ENCODE results near the gene SYNCRIP. TPM values are rescaled to one million over a fixed set of nuclear protein-coding genes. Genes with fewer than 3 reads are reported as not detected.

The SYNCRIP gene
- total RNA-seq, 1 experiment from 2014 or later: 189 TPM

DNA sequence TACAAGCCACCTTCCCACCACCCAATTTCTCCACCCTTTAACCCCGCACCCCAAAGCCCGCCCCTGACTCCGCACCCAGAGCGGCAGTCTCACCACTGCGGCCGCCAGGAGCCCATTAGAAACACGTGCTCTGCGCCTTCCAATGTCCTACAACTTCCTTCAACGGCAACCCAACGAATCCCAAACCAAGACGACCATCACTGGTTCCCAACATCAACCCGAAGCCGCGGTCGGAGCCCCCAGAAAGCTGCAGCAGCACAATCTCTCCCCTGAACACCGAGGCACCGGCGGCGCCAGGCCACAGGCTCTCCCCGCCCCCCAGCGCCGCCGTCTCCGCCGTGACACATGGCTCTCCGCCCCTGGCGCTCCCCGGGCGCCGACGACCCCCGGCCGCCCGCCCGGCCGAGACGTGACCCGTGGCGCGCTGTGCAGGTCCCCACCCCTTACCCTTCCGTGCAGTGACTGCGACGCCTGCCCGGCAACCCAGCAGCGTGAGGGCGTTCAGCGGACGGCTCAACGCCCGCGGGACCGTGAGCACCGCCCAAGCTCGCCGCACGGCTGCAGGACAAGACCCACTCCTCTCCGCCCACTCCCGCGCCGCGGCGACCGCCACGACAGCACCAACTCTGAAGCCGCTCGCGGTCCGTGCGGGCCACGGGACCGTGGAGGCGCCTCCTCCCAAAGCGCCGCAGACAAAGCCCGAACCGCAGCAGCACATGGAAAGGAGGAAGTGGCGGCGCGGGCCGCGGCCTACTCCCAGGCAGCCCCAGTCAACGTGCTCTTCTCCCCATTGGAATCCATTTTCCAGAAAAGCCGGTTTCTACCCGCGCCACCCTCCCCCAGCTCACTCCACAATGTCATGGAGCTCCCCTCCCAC lies 551 bp downstream of the SYNCRIP start:
- Histone ChIP-seq H3K27me3 (ENCODE audit: insufficient read depth, low read length) (no peaks in the 10 kb centered on the region), H3K36me3 (ENCODE audit: control insufficient read depth in 1 of 2, insufficient read depth in 2 of 2, low read length in 2 of 2) (peaks cover 28 to 49% of the 10 kb centered on the region in 2 experiments), H3K9me3 (ENCODE audit: control insufficient read depth in 1 of 2, insufficient read depth in 1 of 2, low read depth in 1 of 2, low read length in 2 of 2) (no peaks in the 10 kb centered on the region), H3K4me3 (replicated peaks in 1 of 2; ENCODE audit: low read depth in 1 of 2, low read length in 2 of 2) (peak overlapping the region; percentile 98 to 99), H3K27ac (ENCODE audit: low read depth, low read length) (peak overlapping the region; percentile 99), H3K4me1 (ENCODE audit: control insufficient read depth in 1 of 2, insufficient read depth in 2 of 2, low read length in 2 of 2) (peaks cover 9 to 35% of the 10 kb centered on the region in 2 experiments; a peak in 3 of 4 replicates), H3K9me2 (ENCODE audit: insufficient read depth) (no peaks in the 10 kb centered on the region), H3K4me2 (ENCODE audit: low read length) (peak overlapping the region; percentile 89), H3K79me2 (ENCODE audit: insufficient read depth, low read length) (peaks cover 59% of the 10 kb centered on the region), H4K20me1 (ENCODE audit: insufficient read depth) (peaks cover 36% of the 10 kb centered on the region), H2AFZ (ENCODE audit: low read depth, low read length, poor library complexity, severe bottlenecking) (no peak overlapping the region), H3K9ac (ENCODE audit: low read length) (peak overlapping the region; percentile 100)
- BruUV-seq (replicated peaks): no TSS peak
- intact Hi-C loops (cut with micrococcal nuclease): no loop called here
- DNase-seq (ENCODE audit: low read depth, low spot score) (no peak), ATAC-seq (no peak)
- ChIA-PET CTCF (interaction anchor here (1.9 kb wide), 1 partner anchor 18 kb away, joined by 10 read pairs; no protein-coding TSS in a partner anchor), RAD21 (ENCODE audit: low non-redundant PET in 1 of 2, low total read pairs in 2 of 2, uncharacterized antibody in 2 of 2, unreplicated experiment in 2 of 2) (interaction anchor here in 1 of 2 experiments (0.6 to 1.2 kb wide), 2 partner anchors 36 to 44 kb away, joined by 3 to 5 read pairs; no protein-coding TSS in a partner anchor), POLR2A (interaction anchor here (0.7 to 8.5 kb wide), 9 partner anchors 11 to 192 kb away, joined by 3 to 192 read pairs (median 5); partner anchors contain the start of genes NT5E and SNX14)
- no peak for TF ChIP-seq POLR2A (IDR thresholded peaks at IDR 0.05; ENCODE audit: borderline replicate concordance, extremely low read depth, insufficient read depth, insufficient read length)
- TF ChIP-seq ZFX (IDR thresholded peaks at IDR 0.05): peak; percentile 67; the same call in 1 of the 2 replicates
- TF ChIP-seq SP1 (IDR thresholded peaks at IDR 0.05; ENCODE audit: low read depth): no peak
- TF ChIP-seq, protein P1, sequence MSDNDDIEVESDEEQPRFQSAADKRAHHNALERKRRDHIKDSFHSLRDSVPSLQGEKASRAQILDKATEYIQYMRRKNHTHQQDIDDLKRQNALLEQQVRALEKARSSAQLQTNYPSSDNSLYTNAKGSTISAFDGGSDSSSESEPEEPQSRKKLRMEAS (IDR thresholded peaks at IDR 0.05): peak; percentile 77

DNA sequence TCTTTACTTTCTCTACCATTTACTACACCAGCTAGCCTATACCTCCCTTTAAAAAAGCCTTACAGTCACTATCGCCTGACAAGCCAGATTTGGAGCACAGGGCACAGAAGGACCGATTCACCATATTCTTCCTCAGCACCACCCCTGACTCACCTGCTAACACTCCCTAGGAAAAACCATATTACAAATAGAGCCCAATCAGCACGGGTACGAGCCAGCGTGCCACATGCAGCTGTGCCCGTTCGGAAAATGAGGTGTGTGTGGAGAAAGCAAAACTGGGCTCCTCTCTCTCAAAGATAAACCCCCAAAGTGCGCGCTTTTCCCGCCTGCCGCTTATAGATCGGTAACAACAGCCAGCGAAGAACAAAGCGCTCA lies 1.2 kb downstream of the SYNCRIP start:
- ATAC-seq: no peak
- Histone ChIP-seq H3K9me2 (ENCODE audit: insufficient read depth) (no peaks in the 10 kb centered on the region), H3K4me2 (ENCODE audit: low read length) (peak overlapping the region; percentile 89), H4K20me1 (ENCODE audit: insufficient read depth) (peaks cover 43% of the 10 kb centered on the region), H3K36me3 (ENCODE audit: control insufficient read depth in 1 of 2, insufficient read depth in 2 of 2, low read length in 2 of 2) (peaks cover 34 to 55% of the 10 kb centered on the region in 2 experiments), H2AFZ (ENCODE audit: low read depth, low read length, poor library complexity, severe bottlenecking) (no peak overlapping the region), H3K4me1 (ENCODE audit: control insufficient read depth in 1 of 2, insufficient read depth in 2 of 2, low read length in 2 of 2) (peaks cover 9 to 35% of the 10 kb centered on the region in 2 experiments; a peak in 3 of 4 replicates), H3K9me3 (ENCODE audit: control insufficient read depth in 1 of 2, insufficient read depth in 1 of 2, low read depth in 1 of 2, low read length in 2 of 2) (no peaks in the 10 kb centered on the region), H3K9ac (ENCODE audit: low read length) (peak overlapping the region; percentile 100), H3K27ac (ENCODE audit: low read depth, low read length) (peak overlapping the region; percentile 99), H3K4me3 (replicated peaks in 1 of 2; ENCODE audit: low read depth in 1 of 2, low read length in 2 of 2) (peak overlapping the region; percentile 98 to 99), H3K27me3 (ENCODE audit: insufficient read depth, low read length) (no peaks in the 10 kb centered on the region), H3K79me2 (ENCODE audit: insufficient read depth, low read length) (peaks cover 65% of the 10 kb centered on the region)
- no peak for DNase-seq (ENCODE audit: low read depth, low spot score)
- ChIA-PET CTCF (no interaction called here), POLR2A (interaction anchor here (8.5 kb wide), 1 partner anchor 34 kb away, joined by 192 read pairs; no protein-coding TSS in a partner anchor), RAD21 (ENCODE audit: low non-redundant PET in 1 of 2, low total read pairs in 2 of 2, uncharacterized antibody in 2 of 2, unreplicated experiment in 2 of 2) (no interaction called here)
- no TSS peak for BruUV-seq (replicated peaks)
- intact Hi-C loops (cut with micrococcal nuclease): no loop called here
- TF ChIP-seq, protein P2, sequence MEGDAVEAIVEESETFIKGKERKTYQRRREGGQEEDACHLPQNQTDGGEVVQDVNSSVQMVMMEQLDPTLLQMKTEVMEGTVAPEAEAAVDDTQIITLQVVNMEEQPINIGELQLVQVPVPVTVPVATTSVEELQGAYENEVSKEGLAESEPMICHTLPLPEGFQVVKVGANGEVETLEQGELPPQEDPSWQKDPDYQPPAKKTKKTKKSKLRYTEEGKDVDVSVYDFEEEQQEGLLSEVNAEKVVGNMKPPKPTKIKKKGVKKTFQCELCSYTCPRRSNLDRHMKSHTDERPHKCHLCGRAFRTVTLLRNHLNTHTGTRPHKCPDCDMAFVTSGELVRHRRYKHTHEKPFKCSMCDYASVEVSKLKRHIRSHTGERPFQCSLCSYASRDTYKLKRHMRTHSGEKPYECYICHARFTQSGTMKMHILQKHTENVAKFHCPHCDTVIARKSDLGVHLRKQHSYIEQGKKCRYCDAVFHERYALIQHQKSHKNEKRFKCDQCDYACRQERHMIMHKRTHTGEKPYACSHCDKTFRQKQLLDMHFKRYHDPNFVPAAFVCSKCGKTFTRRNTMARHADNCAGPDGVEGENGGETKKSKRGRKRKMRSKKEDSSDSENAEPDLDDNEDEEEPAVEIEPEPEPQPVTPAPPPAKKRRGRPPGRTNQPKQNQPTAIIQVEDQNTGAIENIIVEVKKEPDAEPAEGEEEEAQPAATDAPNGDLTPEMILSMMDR (IDR thresholded peaks at IDR 0.05 in 2 of 3, conservative IDR thresholded peaks at IDR 0.05 in 1 of 3; ENCODE audit: borderline replicate concordance in 1 of 3, insufficient read depth in 1 of 3, low read depth in 2 of 3, low read length in 2 of 3): no peak
- TF ChIP-seq POLR2A (IDR thresholded peaks at IDR 0.05; ENCODE audit: borderline replicate concordance, extremely low read depth, insufficient read depth, insufficient read length): no peak
- TF ChIP-seq POLR2AphosphoS5 (IDR thresholded peaks at IDR 0.05; ENCODE audit: low read depth, low read length): no peak; the same call in 1 of the 2 replicates
- no peak for TF ChIP-seq EZH2 (IDR thresholded peaks at IDR 0.05)
- no peak for TF ChIP-seq EZH2phosphoT487 (IDR thresholded peaks at IDR 0.05; ENCODE audit: borderline replicate concordance)
- TF ChIP-seq, protein P3, sequence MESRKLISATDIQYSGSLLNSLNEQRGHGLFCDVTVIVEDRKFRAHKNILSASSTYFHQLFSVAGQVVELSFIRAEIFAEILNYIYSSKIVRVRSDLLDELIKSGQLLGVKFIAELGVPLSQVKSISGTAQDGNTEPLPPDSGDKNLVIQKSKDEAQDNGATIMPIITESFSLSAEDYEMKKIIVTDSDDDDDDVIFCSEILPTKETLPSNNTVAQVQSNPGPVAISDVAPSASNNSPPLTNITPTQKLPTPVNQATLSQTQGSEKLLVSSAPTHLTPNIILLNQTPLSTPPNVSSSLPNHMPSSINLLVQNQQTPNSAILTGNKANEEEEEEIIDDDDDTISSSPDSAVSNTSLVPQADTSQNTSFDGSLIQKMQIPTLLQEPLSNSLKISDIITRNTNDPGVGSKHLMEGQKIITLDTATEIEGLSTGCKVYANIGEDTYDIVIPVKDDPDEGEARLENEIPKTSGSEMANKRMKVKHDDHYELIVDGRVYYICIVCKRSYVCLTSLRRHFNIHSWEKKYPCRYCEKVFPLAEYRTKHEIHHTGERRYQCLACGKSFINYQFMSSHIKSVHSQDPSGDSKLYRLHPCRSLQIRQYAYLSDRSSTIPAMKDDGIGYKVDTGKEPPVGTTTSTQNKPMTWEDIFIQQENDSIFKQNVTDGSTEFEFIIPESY (IDR thresholded peaks at IDR 0.05; ENCODE audit: extremely low read depth, insufficient replicate concordance, low read length): no peak
- no peak for TF ChIP-seq YY1 (IDR thresholded peaks at IDR 0.05; ENCODE audit: extremely low read depth, insufficient replicate concordance, low read depth, low read length)
- TF ChIP-seq SP1 (IDR thresholded peaks at IDR 0.05; ENCODE audit: low read depth): no peak
- TF ChIP-seq, protein P4, sequence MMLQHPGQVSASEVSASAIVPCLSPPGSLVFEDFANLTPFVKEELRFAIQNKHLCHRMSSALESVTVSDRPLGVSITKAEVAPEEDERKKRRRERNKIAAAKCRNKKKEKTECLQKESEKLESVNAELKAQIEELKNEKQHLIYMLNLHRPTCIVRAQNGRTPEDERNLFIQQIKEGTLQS (IDR thresholded peaks at IDR 0.05): no peak
- no peak for TF ChIP-seq ZNF274 (IDR thresholded peaks at IDR 0.05; ENCODE audit: low read depth, low read length)
- no peak for TF ChIP-seq FOSL1 (IDR thresholded peaks at IDR 0.05; ENCODE audit: low read depth)

All from HCT116 (cell line).